HG02623 (cell line): ENCODE measurements around the gene LRIG1.

ENCODE experiments used
- ATAC-seq: cut with Tn5 transposase; IDR thresholded peaks from one replicate; pipeline ENCODE4 v1.9.1; 2021; ENCODE audit warnings: moderate library complexity; ENCODE audit not compliant: unreplicated experiment

Gene LRIG1

GRCh38 chr3:66504850-66505641 lies 4.2 kb upstream of the LRIG1 start:
- ATAC-seq: no peak

GRCh38 chr3:66502981-66503380 lies 2.2 kb upstream of the LRIG1 start:
- no peak for ATAC-seq

GRCh38 chr3:66502245-66502874 lies 1.5 kb upstream of the LRIG1 start:
- ATAC-seq: no peak

GRCh38 chr3:66501483-66502244 lies 842 bp upstream of the LRIG1 start:
- ATAC-seq: no peak

GRCh38 chr3:66499881-66500575 lies 794 bp downstream of the LRIG1 start:
- peak; percentile 11 for ATAC-seq

- no peak for ATAC-seq
Measured at GRCh38 chr3:66498687-66499621, 1.9 kb downstream of the LRIG1 start.

- ATAC-seq: no peak
Measured at GRCh38 chr3:66497985-66498671, 2.7 kb downstream of the LRIG1 start.

GRCh38 chr3:66497288-66497984 lies 3.4 kb downstream of the LRIG1 start:
- ATAC-seq: no peak

- no peak for ATAC-seq
Measured at GRCh38 chr3:66496746-66497145, 4.1 kb downstream of the LRIG1 start.

GRCh38 chr3:66496301-66496700 lies 4.5 kb downstream of the LRIG1 start:
- ATAC-seq: no peak

GRCh38 chr3:66495668-66496045 lies 5.2 kb downstream of the LRIG1 start:
- no peak for ATAC-seq

- no peak for ATAC-seq
Measured at GRCh38 chr3:66494959-66495667, 5.7 kb downstream of the LRIG1 start.

GRCh38 chr3:66493458-66494099 lies 7.2 kb downstream of the LRIG1 start:
- no peak for ATAC-seq

- no peak for ATAC-seq
Measured at GRCh38 chr3:66492672-66493071, 8.2 kb downstream of the LRIG1 start.

- ATAC-seq: no peak
Measured at GRCh38 chr3:66492071-66492470, 8.8 kb downstream of the LRIG1 start.

- ATAC-seq: no peak
Measured at GRCh38 chr3:66490984-66491383, 9.8 kb downstream of the LRIG1 start.

- no peak for ATAC-seq
Measured at GRCh38 chr3:66490214-66490613, 10.6 kb downstream of the LRIG1 start.

GRCh38 chr3:66489581-66489980 lies 11.2 kb downstream of the LRIG1 start:
- ATAC-seq: no peak
